HCT116 (cell line): Measurements from ENCODE around the gene CRTC1. TPM values are rescaled to one million over a fixed set of nuclear protein-coding genes. Genes with fewer than 3 reads are reported as not detected.

Source experiments
- ATAC-seq: fragments of 200-7000 bp; cut with Tn5 transposase; 2 replicates; pipeline ENCODE4 v1.9.1; 2020; ENCODE audit warnings: mild to moderate bottlenecking, moderate library complexity
- BruUV-seq: library from RNA; stranded (reverse); fragments of 400-500 nt; replicated peaks from 2 replicates; lab custom pipeline; 2021; lab: Mats Ljungman, UMichigan
- CTCF ChIA-PET: fragments of 300-600 bp; sonication (Branson Sonifier 250); formaldehyde crosslinking; loops from one replicate; lab custom pipeline; 2021; ENCODE audit warnings: antibody characterized with exemption; lab: Charles Lee
- POLR2A ChIA-PET: fragments of 300-600, 350-600 bp; sonication (Branson Sonifier 250); formaldehyde crosslinking; loops from one replicate; lab custom pipeline; 2021; ENCODE audit warnings: antibody characterized with exemption; lab: Charles Lee
- RAD21 ChIA-PET, 2 experiments: fragments of 300-600 bp; sonication (Branson Sonifier 250); formaldehyde crosslinking; loops; one replicate each; lab custom pipeline; 2023; ENCODE audit warnings: low total read pairs in 2 of 2; ENCODE audit not compliant: uncharacterized antibody in 2 of 2, unreplicated experiment in 2 of 2, low non-redundant PET in 1 of 2; lab: Charles Lee
- DNase-seq: peaks from one replicate; pipeline ENCODE4 v3.0.0-alpha.2; 2010; ENCODE audit warnings: low read depth, low spot score
- H2AFZ ChIP-seq: fragments of 200-600 bp; shearing (Covaris generic), sonication (generic); 2 replicates; pipeline ENCODE4 v1.6.1; 2017; ENCODE audit warnings: low read depth, mixed run types, mixed read lengths, antibody characterized with exemption, low read length; ENCODE audit not compliant: poor library complexity, severe bottlenecking
- H3K27ac ChIP-seq: 2 replicates; pipeline ENCODE4 v1.5.1; 2012; ENCODE audit warnings: low read depth, low read length
- H3K27me3 ChIP-seq: fragments of 200-600 bp; sonication (generic); 2 replicates; pipeline ENCODE4 v1.6.1; 2016; ENCODE audit warnings: mixed run types, low read length, mixed read lengths; ENCODE audit not compliant: insufficient read depth
- H3K36me3 ChIP-seq, 2 experiments: fragments of 200-500 bp in 1 of 2; fragments of 200-600 bp in 1 of 2; sonication (Bioruptor generic) in 1 of 2; sonication (generic) in 1 of 2; 2 replicates each; pipeline versions ENCODE4 v1.5.1 to v1.6.1; 2014 to 2016; ENCODE audit warnings: low read length in 2 of 2, inconsistent platforms in 1 of 2, mixed read lengths in 1 of 2, mixed run types in 1 of 2; ENCODE audit not compliant: insufficient read depth in 2 of 2, control insufficient read depth in 1 of 2
- H3K4me1 ChIP-seq, 2 experiments: fragments of 200-600 bp in 1 of 2; sonication (generic) in 1 of 2; 2 replicates each; pipeline versions ENCODE4 v1.5.1 to v1.6.1; 2012 to 2017; ENCODE audit warnings: low read length in 2 of 2, inconsistent platforms in 1 of 2, mild to moderate bottlenecking in 1 of 2, mixed read lengths in 1 of 2, mixed run types in 1 of 2, moderate library complexity in 1 of 2; ENCODE audit not compliant: insufficient read depth in 2 of 2, control insufficient read depth in 1 of 2
- H3K4me2 ChIP-seq: fragments of 200-600 bp; sonication (generic); 2 replicates; pipeline ENCODE4 v1.6.1; 2017; ENCODE audit warnings: mixed run types, low read length, mixed read lengths
- H3K4me3 ChIP-seq, 2 experiments: fragments of 200-600 bp in 1 of 2; sonication (generic) in 1 of 2; replicated peaks in 1 of 2; 2 replicates each; pipeline ENCODE4 v1.5.1; 2011 to 2016; ENCODE audit warnings: low read length in 2 of 2, control low read depth in 1 of 2, low read depth in 1 of 2, mild to moderate bottlenecking in 1 of 2, mixed read lengths in 1 of 2, mixed run types in 1 of 2
- H3K79me2 ChIP-seq: fragments of 200-600 bp; sonication (generic); 2 replicates; pipeline ENCODE4 v1.6.1; 2017; ENCODE audit warnings: mild to moderate bottlenecking, mixed run types, low read length, moderate library complexity, mixed read lengths; ENCODE audit not compliant: insufficient read depth
- H3K9ac ChIP-seq: fragments of 200-600 bp; sonication (generic); 2 replicates; pipeline ENCODE4 v1.6.1; 2016; ENCODE audit warnings: low read length, mixed read lengths
- H3K9me2 ChIP-seq: fragments of 200-600 bp; sonication (generic), shearing (Covaris generic); 2 replicates; pipeline ENCODE4 v1.6.1; 2017; ENCODE audit warnings: mixed run types, mild to moderate bottlenecking, moderate library complexity; ENCODE audit not compliant: insufficient read depth
- H3K9me3 ChIP-seq, 2 experiments: fragments of 200-500 bp in 1 of 2; fragments of 200-600 bp in 1 of 2; sonication (Bioruptor generic) in 1 of 2; sonication (generic) in 1 of 2; 2 replicates each; pipeline ENCODE4 v1.6.1; 2014 to 2017; ENCODE audit warnings: low read length in 2 of 2, mixed read lengths in 2 of 2, inconsistent platforms in 1 of 2, low read depth in 1 of 2, mild to moderate bottlenecking in 1 of 2, mixed run types in 1 of 2, moderate library complexity in 1 of 2; ENCODE audit not compliant: control insufficient read depth in 1 of 2, insufficient read depth in 1 of 2
- H4K20me1 ChIP-seq: fragments of 200-600 bp; sonication (generic), shearing (Covaris generic); 2 replicates; pipeline ENCODE4 v1.6.1; 2017; ENCODE audit warnings: mixed run types, mild to moderate bottlenecking, moderate library complexity; ENCODE audit not compliant: insufficient read depth
- EZH2 ChIP-seq: fragments of 200-600 bp; sonication (generic); IDR thresholded peaks from 2 replicates; pipeline ENCODE4 v1.6.1; 2017; ENCODE audit warnings: antibody characterized with exemption, mixed run types
- EZH2phosphoT487 ChIP-seq: fragments of 200-600 bp; IDR thresholded peaks from 2 replicates; pipeline ENCODE4 v1.6.1; 2018; ENCODE audit warnings: antibody characterized with exemption, borderline replicate concordance
- RAD21 ChIP-seq: IDR thresholded peaks from 2 replicates; pipeline ENCODE4 v1.6.1; 2012; ENCODE audit warnings: low read depth, mild to moderate bottlenecking
- SRF ChIP-seq: IDR thresholded peaks from 2 replicates; pipeline ENCODE4 v1.6.1; 2012; ENCODE audit warnings: low read depth
- TCF7L2 ChIP-seq: IDR thresholded peaks from 2 replicates; pipeline ENCODE4 v1.7.0; 2011; ENCODE audit warnings: borderline replicate concordance, inconsistent platforms; ENCODE audit not compliant: insufficient read depth, insufficient read length; ENCODE audit errors: extremely low read depth
- ZFX ChIP-seq: fragments of 450-650 bp; IDR thresholded peaks from 2 replicates; pipeline ENCODE4 v1.6.1; 2017
- ZNF274 ChIP-seq: fragments of 200-500 bp; sonication (Bioruptor generic); IDR thresholded peaks from 2 replicates; pipeline ENCODE4 v1.6.1; 2014; ENCODE audit warnings: mild to moderate bottlenecking, low read depth, low read length, inconsistent platforms
- intact Hi-C: fragments of 100-400 bp; cut with micrococcal nuclease; formaldehyde crosslinking; loops from 2 replicates; pipeline ENCODE4 v1.10.0; 2022
- total RNA-seq: library from RNA; stranded (reverse); gene quantifications from one replicate; pipeline ENCODE4 v1.2.1, GENCODE V29; 2021; ENCODE audit not compliant: unreplicated experiment
- TF ChIP-seq, protein P1 (sequence below): IDR thresholded peaks from 2 replicates; pipeline ENCODE4 v1.6.1; 2011; ENCODE audit warnings: mild to moderate bottlenecking, low read length, moderate library complexity; ENCODE audit not compliant: insufficient replicate concordance; ENCODE audit errors: extremely low read depth

The CRTC1 gene
- total RNA-seq, 1 experiment from 2014 or later, result 14.9 TPM

DNA sequence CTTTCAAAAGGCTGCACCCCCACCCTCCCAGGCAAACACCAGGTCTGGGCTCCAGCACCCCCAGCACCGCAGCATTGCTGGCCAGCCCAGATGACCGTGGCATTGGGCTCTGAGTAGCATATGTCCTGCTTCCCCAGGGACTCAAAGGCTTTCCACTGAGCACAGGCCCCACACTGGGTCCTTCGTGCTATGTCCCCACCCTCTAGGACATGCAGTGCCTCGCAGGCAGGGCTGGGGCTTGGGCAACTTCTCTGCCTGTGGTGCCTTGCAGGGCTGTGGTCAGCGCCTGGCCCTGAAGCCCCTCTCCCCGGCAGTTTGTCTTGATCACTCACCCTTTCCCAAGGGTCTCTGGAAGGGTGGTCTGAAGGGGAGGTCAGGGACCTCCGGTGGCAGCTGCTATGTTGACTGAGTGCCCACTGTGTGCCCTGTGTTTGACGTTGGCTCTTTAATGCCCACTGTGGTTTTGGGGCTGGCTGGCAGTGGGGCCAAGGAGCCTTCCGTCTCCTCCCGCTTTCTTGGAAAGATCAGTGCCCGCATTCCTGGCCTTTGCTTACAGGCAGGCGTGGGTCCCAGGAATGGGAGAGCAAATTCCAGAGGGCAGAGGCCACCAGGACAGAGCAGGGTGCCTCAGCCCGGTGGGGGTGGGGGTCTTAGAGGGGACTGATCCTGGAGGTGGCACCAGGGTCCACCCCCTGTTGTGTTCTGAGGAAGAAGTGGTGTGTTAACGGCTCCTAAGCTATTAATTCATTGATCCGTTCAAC, 20.3 kb upstream of the CRTC1 start:
- ATAC-seq, result no peak
- H3K79me2 ChIP-seq, result peaks cover 4% of the 10 kb centered on the region; the same call in 1 of the 2 replicates
- no peak for DNase-seq
- TF ChIP-seq SRF (no peak), RAD21 (no peak), TCF7L2 (no peak), ZFX (no peak), EZH2 (no peak), EZH2phosphoT487 (no peak), ZNF274 (no peak)
- TF ChIP-seq, protein P1, sequence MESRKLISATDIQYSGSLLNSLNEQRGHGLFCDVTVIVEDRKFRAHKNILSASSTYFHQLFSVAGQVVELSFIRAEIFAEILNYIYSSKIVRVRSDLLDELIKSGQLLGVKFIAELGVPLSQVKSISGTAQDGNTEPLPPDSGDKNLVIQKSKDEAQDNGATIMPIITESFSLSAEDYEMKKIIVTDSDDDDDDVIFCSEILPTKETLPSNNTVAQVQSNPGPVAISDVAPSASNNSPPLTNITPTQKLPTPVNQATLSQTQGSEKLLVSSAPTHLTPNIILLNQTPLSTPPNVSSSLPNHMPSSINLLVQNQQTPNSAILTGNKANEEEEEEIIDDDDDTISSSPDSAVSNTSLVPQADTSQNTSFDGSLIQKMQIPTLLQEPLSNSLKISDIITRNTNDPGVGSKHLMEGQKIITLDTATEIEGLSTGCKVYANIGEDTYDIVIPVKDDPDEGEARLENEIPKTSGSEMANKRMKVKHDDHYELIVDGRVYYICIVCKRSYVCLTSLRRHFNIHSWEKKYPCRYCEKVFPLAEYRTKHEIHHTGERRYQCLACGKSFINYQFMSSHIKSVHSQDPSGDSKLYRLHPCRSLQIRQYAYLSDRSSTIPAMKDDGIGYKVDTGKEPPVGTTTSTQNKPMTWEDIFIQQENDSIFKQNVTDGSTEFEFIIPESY, result no peak
- TF ChIP-seq, all 23 proteins: peak for 0
- RAD21 ChIA-PET, result no interaction called here
- no TSS peak for BruUV-seq
- H3K9me3 ChIP-seq, result no peaks in the 10 kb centered on the region
- no peak overlapping the region for H3K9ac ChIP-seq
- no peak overlapping the region for H2AFZ ChIP-seq
- no peaks in the 10 kb centered on the region for H3K36me3 ChIP-seq
- H3K4me3 ChIP-seq, result no peak overlapping the region
- POLR2A ChIA-PET, result no interaction called here
- H3K9me2 ChIP-seq, result no peaks in the 10 kb centered on the region
- H3K27ac ChIP-seq, result no peak overlapping the region
- H3K4me1 ChIP-seq, result peaks cover 16 to 29% of the 10 kb centered on the region in 2 experiments
- intact Hi-C loops, result no loop called here
- H3K27me3 ChIP-seq, result no peaks in the 10 kb centered on the region
- H4K20me1 ChIP-seq, result no peaks in the 10 kb centered on the region
- peak overlapping the region; percentile 34 for H3K4me2 ChIP-seq
- CTCF ChIA-PET, result no interaction called here
